ENCODE measurements around the gene ZKSCAN1. TPM values are rescaled to one million over a fixed set of nuclear protein-coding genes. Genes with fewer than 3 reads are reported as not detected.

Gene ZKSCAN1
- total RNA-seq, 1 donor from 2014 or later: 173 TPM

- DNase-seq (ENCODE audit: low spot score): no peak
Observed at GRCh38 chr7:100035876-100036275, 20.5 kb downstream of the ZKSCAN1 start.

- no peak for DNase-seq (ENCODE audit: low spot score)
Observed at GRCh38 chr7:100038326-100038725, 22.9 kb downstream of the ZKSCAN1 start.

- DNase-seq (ENCODE audit: low spot score): no peak
Observed at GRCh38 chr7:100040575-100040974, 25.2 kb downstream of the ZKSCAN1 start.

- peak; percentile 41 for DNase-seq (ENCODE audit: low spot score)
Observed at GRCh38 chr7:100044718-100045117, 29.3 kb downstream of the ZKSCAN1 start.

- DNase-seq (ENCODE audit: low spot score): no peak
Observed at GRCh38 chr7:100048680-100049079, 33.3 kb downstream of the ZKSCAN1 start.

GRCh38 chr7:100049441-100050291, 34.3 kb downstream of the ZKSCAN1 start, which contains the start of gene ZSCAN21:
ZSCAN21 (plus strand) TSS chr7:100049774; CDS start chr7:100057007, 7,233 bp downstream.
- peak; percentile 82 for DNase-seq (ENCODE audit: low spot score)

- no peak for DNase-seq (ENCODE audit: low spot score)
Observed at GRCh38 chr7:100051611-100052010, 36.2 kb downstream of the ZKSCAN1 start.

- DNase-seq (ENCODE audit: low spot score): peak; percentile 54
Observed at GRCh38 chr7:100053215-100053614, 37.8 kb downstream of the ZKSCAN1 start.

- no peak for DNase-seq (ENCODE audit: low spot score)
Observed at GRCh38 chr7:100057006-100057405, 41.6 kb downstream of the ZKSCAN1 start.

GRCh38 chr7:100059251-100059739, 43.9 kb downstream of the ZKSCAN1 start:
- no peak for DNase-seq (ENCODE audit: low spot score)

GRCh38 chr7:100061518-100062193, 46.3 kb downstream of the ZKSCAN1 start:
- no peak for DNase-seq (ENCODE audit: low spot score)

GRCh38 chr7:100063376-100063775, 48.0 kb downstream of the ZKSCAN1 start:
- no peak for DNase-seq (ENCODE audit: low spot score)

- DNase-seq (ENCODE audit: low spot score): no peak
Observed at GRCh38 chr7:100064162-100064561, 48.8 kb downstream of the ZKSCAN1 start.

- no peak for DNase-seq (ENCODE audit: low spot score)
Observed at GRCh38 chr7:100065452-100066186, 50.2 kb downstream of the ZKSCAN1 start.

GRCh38 chr7:100066953-100067352, 51.6 kb downstream of the ZKSCAN1 start:
- DNase-seq (ENCODE audit: low spot score): no peak

- no peak for DNase-seq (ENCODE audit: low spot score)
Observed at GRCh38 chr7:100069991-100070390, 54.6 kb downstream of the ZKSCAN1 start.

- DNase-seq (ENCODE audit: low spot score): no peak
Observed at GRCh38 chr7:100071018-100071723, 55.8 kb downstream of the ZKSCAN1 start.

GRCh38 chr7:100072462-100072861, 57.1 kb downstream of the ZKSCAN1 start:
- no peak for DNase-seq (ENCODE audit: low spot score)

- no peak for DNase-seq (ENCODE audit: low spot score)
Observed at GRCh38 chr7:100074841-100075240, 59.4 kb downstream of the ZKSCAN1 start.

- no peak for DNase-seq (ENCODE audit: low spot score)
Observed at GRCh38 chr7:100075418-100075817, 60.0 kb downstream of the ZKSCAN1 start.

GRCh38 chr7:100077205-100077604, 61.8 kb downstream of the ZKSCAN1 start:
- DNase-seq (ENCODE audit: low spot score): no peak
